Mesenchymal stem cell (in vitro differentiated cells and primary cell): ENCODE data around the gene DDA1.

ENCODE experiments used
- DNase-seq: peaks from one replicate; pipeline ENCODE4 v3.0.0-alpha.2; 2013
- H2AFZ ChIP-seq: one replicate; pipeline ENCODE4 v1.6.1; 2013; ENCODE audit warnings: low read depth, mild to moderate bottlenecking, control low read depth, inconsistent platforms, low read length, moderate library complexity
- H2AK5ac ChIP-seq: 2 replicates; pipeline ENCODE4 v1.6.1; 2013; ENCODE audit warnings: low read length, moderate library complexity, mild to moderate bottlenecking, inconsistent platforms; ENCODE audit not compliant: severe bottlenecking
- H2BK120ac ChIP-seq: one replicate; pipeline ENCODE4 v1.6.1; 2013; ENCODE audit warnings: low read depth, mild to moderate bottlenecking, inconsistent platforms, low read length, moderate library complexity
- H2BK12ac ChIP-seq, 2 experiments: one replicate each; pipeline ENCODE4 v1.6.1; 2013; ENCODE audit warnings: inconsistent platforms in 2 of 2, low read length in 2 of 2, mild to moderate bottlenecking in 2 of 2, moderate library complexity in 2 of 2, control low read depth in 1 of 2
- H2BK15ac ChIP-seq: one replicate; pipeline ENCODE4 v1.6.1; 2013; ENCODE audit warnings: mild to moderate bottlenecking, low read depth, inconsistent platforms; ENCODE audit not compliant: poor library complexity, severe bottlenecking
- H2BK5ac ChIP-seq: 2 replicates; pipeline ENCODE4 v1.6.1; 2013; ENCODE audit warnings: low read depth, mild to moderate bottlenecking, low read length, control low read depth, inconsistent platforms; ENCODE audit not compliant: poor library complexity, severe bottlenecking
- H3K14ac ChIP-seq, 2 experiments: one replicate each; pipeline ENCODE4 v1.6.1; 2013; ENCODE audit warnings: inconsistent platforms in 2 of 2, low read length in 2 of 2, control low read depth in 1 of 2, mild to moderate bottlenecking in 1 of 2, moderate library complexity in 1 of 2
- H3K18ac ChIP-seq, 2 experiments: one replicate each; pipeline ENCODE4 v1.6.1; 2013; ENCODE audit warnings: inconsistent platforms in 2 of 2, low read length in 2 of 2, control low read depth in 1 of 2, low read depth in 1 of 2, mild to moderate bottlenecking in 1 of 2
- H3K23ac ChIP-seq, 2 experiments: one replicate each; pipeline ENCODE4 v1.6.1; 2013; ENCODE audit warnings: inconsistent platforms in 2 of 2, low read length in 2 of 2, mild to moderate bottlenecking in 2 of 2, moderate library complexity in 2 of 2, control low read depth in 1 of 2
- H3K27ac ChIP-seq: 2 replicates; pipeline ENCODE4 v1.5.1; 2013; ENCODE audit warnings: mild to moderate bottlenecking, moderate library complexity, low read length, control low read depth, inconsistent platforms; ENCODE audit not compliant: poor library complexity, severe bottlenecking
- H3K27me3 ChIP-seq, 2 experiments: 2 replicates each; pipeline versions ENCODE4 v1.6.1 to v1.7.0; 2013; ENCODE audit warnings: low read length in 2 of 2, mild to moderate bottlenecking in 2 of 2, moderate library complexity in 2 of 2, control low read depth in 1 of 2, inconsistent platforms in 1 of 2; ENCODE audit not compliant: control insufficient read depth in 1 of 2, insufficient read depth in 1 of 2
- H3K36me3 ChIP-seq, 2 experiments: 2 replicates each; pipeline versions ENCODE4 v1.6.1 to v1.7.0; 2013; ENCODE audit warnings: low read length in 2 of 2, control low read depth in 1 of 2, inconsistent platforms in 1 of 2, low read depth in 1 of 2, mild to moderate bottlenecking in 1 of 2; ENCODE audit not compliant: insufficient read depth in 2 of 2, control insufficient read depth in 1 of 2
- H3K4ac ChIP-seq, 2 experiments: one replicate each; pipeline ENCODE4 v1.6.1; 2013; ENCODE audit warnings: inconsistent platforms in 2 of 2, low read length in 2 of 2, mild to moderate bottlenecking in 2 of 2, moderate library complexity in 2 of 2, control low read depth in 1 of 2, low read depth in 1 of 2
- H3K4me1 ChIP-seq: 2 replicates; pipeline ENCODE4 v1.6.1; 2013; ENCODE audit warnings: low read depth, low read length, control low read depth; ENCODE audit not compliant: control insufficient read depth, insufficient read depth
- H3K4me2 ChIP-seq: 2 replicates; pipeline ENCODE4 v1.6.1; 2013; ENCODE audit warnings: low read length, mild to moderate bottlenecking, inconsistent platforms; ENCODE audit not compliant: poor library complexity, severe bottlenecking
- H3K4me3 ChIP-seq, 2 experiments: 2 replicates each; pipeline versions ENCODE4 v1.5.1 to v1.7.0; 2013; ENCODE audit warnings: low read length in 2 of 2, mild to moderate bottlenecking in 2 of 2, control low read depth in 1 of 2, low read depth in 1 of 2; ENCODE audit not compliant: insufficient read depth in 1 of 2
- H3K79me1 ChIP-seq: replicated peaks from 2 replicates; pipeline ENCODE4 v1.6.1; 2013; ENCODE audit warnings: mild to moderate bottlenecking, control low read depth, low read length, inconsistent platforms; ENCODE audit not compliant: poor library complexity, severe bottlenecking
- H3K9ac ChIP-seq: 2 replicates; pipeline ENCODE4 v1.7.0; 2013; ENCODE audit warnings: mild to moderate bottlenecking, low read length, moderate library complexity
- H3K9me3 ChIP-seq: 2 replicates; pipeline ENCODE4 v1.7.0; 2013; ENCODE audit warnings: mild to moderate bottlenecking, low read length; ENCODE audit not compliant: control insufficient read depth
- H4K8ac ChIP-seq: one replicate; pipeline ENCODE4 v1.6.1; 2013; ENCODE audit warnings: inconsistent platforms, mild to moderate bottlenecking, low read length, moderate library complexity
- H4K91ac ChIP-seq: one replicate; pipeline ENCODE4 v1.6.1; 2013; ENCODE audit warnings: mild to moderate bottlenecking, low read length, inconsistent platforms
- WGBS: methylation state at CpG from one replicate; pipeline ENCODE4 v1.1.7; 2013; ENCODE audit warnings: mixed read lengths; 5-methylcytosine and 5-hydroxymethylcytosine counted together

Gene DDA1

DNA sequence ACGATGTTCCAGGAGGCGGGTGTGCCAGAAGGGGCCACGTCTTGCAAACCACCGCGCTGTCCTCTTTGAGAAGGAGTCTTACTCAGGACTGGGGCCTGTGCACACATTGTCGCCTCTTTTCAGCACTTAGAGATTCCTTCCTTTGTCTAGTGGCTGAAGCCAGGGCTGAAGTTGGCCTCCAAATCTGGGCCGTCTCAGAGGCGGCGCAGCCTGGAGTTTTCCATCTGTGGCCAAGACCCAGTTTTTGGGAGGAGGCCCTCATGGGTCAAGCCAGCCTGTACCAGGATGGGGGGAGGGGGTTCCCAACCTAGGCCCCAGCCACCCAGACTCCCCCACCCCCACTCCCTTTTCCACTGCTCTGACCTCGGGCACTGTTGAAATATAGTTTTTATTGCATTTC, 13.5 kb downstream of the DDA1 start:
- Histone ChIP-seq H3K36me3 (peaks cover 36 to 70% of the 10 kb centered on the region in 2 experiments), H3K18ac (no peak overlapping the region)
- WGBS = 93% methylated on average over 6 of the region's 10 CpGs

DNA sequence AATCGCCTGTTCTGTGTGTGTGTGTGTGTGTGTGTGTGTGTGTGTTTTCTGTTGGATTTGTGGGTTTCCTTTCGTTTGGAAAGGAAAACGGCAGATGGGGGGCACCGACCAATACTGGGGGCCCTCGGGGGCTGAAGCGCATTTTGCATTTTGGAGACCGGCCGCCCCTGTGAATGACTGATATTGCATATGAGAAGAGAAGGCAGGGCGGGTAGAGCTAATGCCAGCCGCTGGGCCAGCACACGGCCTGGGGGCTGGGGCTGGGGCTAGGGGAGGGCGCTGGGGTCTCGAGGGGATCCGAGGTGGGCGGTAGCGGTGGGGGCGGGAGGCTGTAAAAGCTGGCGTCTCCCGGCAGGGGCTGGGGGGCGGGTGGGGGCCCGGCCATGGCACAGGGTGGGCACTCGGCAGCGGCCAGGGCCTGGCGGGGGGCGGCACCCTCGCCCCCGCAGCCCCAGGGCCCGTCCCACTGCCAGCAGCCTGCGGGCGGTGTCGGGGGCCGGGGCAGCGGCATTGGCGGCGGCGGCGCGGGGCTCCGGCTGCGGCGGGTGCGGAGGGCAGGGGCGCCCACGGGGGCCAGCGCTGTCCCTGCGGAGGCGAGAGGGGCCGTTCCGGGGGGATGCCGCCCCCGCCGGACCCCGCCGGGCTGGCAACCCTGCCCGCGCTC, 14.1 kb downstream of the DDA1 start:
- Histone ChIP-seq H3K14ac (no peak overlapping the region), H2BK15ac (no peak overlapping the region), H3K79me1 (peaks cover 25% of the 10 kb centered on the region), H4K91ac (no peak overlapping the region), H3K9ac (no peak overlapping the region), H3K4me2 (no peak overlapping the region), H3K4ac (no peak overlapping the region), H2AK5ac (no peak overlapping the region), H3K9me3 (no peaks in the 10 kb centered on the region), H3K27ac (no peak overlapping the region), H3K4me3 (no peak overlapping the region), H2BK12ac (no peak overlapping the region), H3K23ac (no peak overlapping the region), H4K8ac (no peak overlapping the region), H3K27me3 (no peaks in the 10 kb centered on the region), H3K4me1 (peaks cover 26% of the 10 kb centered on the region), H2BK120ac (no peak overlapping the region), H3K18ac (no peak overlapping the region), H3K36me3 (peaks cover 36 to 66% of the 10 kb centered on the region in 2 experiments), H2BK5ac (no peak overlapping the region), H2AFZ (no peak overlapping the region)
- 97% methylated on average over 46 of the region's 56 CpGs for WGBS
- no peak for DNase-seq

More for the DNA sequence above, 13.5 kb downstream of the DDA1 start:
- no peak overlapping the region for H2BK15ac ChIP-seq
- H3K9me3 ChIP-seq = no peaks in the 10 kb centered on the region
- H3K79me1 ChIP-seq = peaks cover 26% of the 10 kb centered on the region
- H3K14ac ChIP-seq = no peak overlapping the region
- no peak overlapping the region for H2AK5ac ChIP-seq
- H4K8ac ChIP-seq = no peak overlapping the region
- H3K4ac ChIP-seq = no peak overlapping the region
- no peak overlapping the region for H3K4me3 ChIP-seq
- H3K23ac ChIP-seq = no peak overlapping the region
- H2BK5ac ChIP-seq = no peak overlapping the region
- no peak overlapping the region for H2BK12ac ChIP-seq
- H2AFZ ChIP-seq = no peak overlapping the region
- H3K4me1 ChIP-seq = peaks cover 21% of the 10 kb centered on the region
- no peak overlapping the region for H4K91ac ChIP-seq
- no peak overlapping the region for H3K4me2 ChIP-seq
- DNase-seq = no peak
- H3K9ac ChIP-seq = peak overlapping the region; percentile 17
- H2BK120ac ChIP-seq = no peak overlapping the region
- no peak overlapping the region for H3K27ac ChIP-seq
- no peaks in the 10 kb centered on the region for H3K27me3 ChIP-seq

DNA sequence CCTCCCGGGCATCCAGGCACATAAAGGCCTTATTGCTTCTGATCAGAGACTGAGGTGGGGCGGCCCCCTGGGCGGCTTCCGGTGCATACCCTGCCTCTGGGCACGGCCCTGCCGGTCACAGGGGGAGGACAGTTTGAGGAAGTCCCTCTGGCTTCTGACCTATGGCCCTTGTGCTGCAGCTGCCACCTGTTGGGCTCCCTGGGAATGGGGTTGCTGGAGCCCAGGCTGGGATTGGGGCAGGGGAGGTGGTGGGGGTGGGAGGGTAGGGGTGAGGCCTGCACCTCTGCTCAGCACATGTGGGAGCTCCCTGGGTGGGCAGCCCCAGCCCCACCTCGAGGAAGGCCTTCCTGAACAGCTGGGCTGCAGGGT, 14.6 kb downstream of the DDA1 start:
- Histone ChIP-seq H3K27me3 (no peaks in the 10 kb centered on the region), H3K4me1 (peaks cover 30% of the 10 kb centered on the region), H3K14ac (no peak overlapping the region), H3K9me3 (no peaks in the 10 kb centered on the region), H3K4me3 (no peak overlapping the region), H3K4me2 (no peak overlapping the region), H4K91ac (no peak overlapping the region), H2BK12ac (no peak overlapping the region), H2BK5ac (no peak overlapping the region), H2BK15ac (no peak overlapping the region), H3K4ac (no peak overlapping the region), H3K79me1 (peaks cover 22% of the 10 kb centered on the region), H3K36me3 (peaks cover 34 to 62% of the 10 kb centered on the region in 2 experiments), H3K9ac (no peak overlapping the region), H2BK120ac (no peak overlapping the region), H2AK5ac (no peak overlapping the region), H3K18ac (no peak overlapping the region), H4K8ac (no peak overlapping the region), H3K23ac (no peak overlapping the region), H2AFZ (no peak overlapping the region), H3K27ac (no peak overlapping the region)
- no peak for DNase-seq
- WGBS = 84% methylated on average over 7 of the region's 7 CpGs

DNA sequence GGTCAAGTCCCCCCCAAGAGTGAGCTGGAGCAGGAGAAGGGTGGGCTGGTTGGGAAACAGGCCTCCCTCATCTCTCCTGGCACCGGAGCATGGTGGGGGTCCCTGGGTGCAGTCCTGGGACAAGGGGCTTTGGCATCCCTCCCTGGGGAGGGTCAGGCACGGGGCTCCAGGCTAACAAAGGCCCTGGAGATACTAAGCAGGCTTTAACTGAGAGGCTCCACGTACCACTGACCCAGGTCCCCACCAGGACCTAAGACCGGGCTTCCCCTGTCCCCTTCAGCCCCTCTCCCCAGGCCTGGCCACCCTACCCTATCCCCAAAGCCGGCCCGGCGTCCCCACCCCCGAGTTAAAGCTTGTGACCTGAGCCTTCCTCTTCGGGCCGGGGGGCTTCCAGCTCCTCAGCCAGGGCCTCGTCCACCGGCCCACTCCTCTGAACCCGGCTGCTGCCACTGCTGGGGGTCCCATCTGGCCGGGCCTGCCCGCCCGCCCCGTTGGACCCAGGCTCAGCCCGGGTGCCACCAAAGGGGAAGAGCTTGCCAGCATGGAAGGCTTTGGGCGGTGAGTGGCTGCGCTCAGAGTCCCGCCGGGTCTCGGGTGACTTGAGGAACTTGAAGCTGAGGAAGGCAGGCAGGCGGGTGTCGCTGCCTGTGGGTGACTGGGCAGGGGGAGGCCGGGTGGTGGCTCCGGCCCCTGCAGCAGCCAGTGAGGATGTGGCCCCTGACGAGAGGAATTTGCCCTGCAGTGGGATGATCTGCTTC, 15.2 kb downstream of the DDA1 start:
- H4K8ac ChIP-seq = no peak overlapping the region
- 97% methylated on average over 28 of the region's 28 CpGs for WGBS

More for the DNA sequence above, 15.2 kb downstream of the DDA1 start:
- H3K4me3 ChIP-seq = no peak overlapping the region
- no peak overlapping the region for H2BK120ac ChIP-seq
- H3K79me1 ChIP-seq = peaks cover 20% of the 10 kb centered on the region
- no peak overlapping the region for H2BK15ac ChIP-seq
- no peak for DNase-seq
- H3K23ac ChIP-seq = no peak overlapping the region
- H3K9ac ChIP-seq = no peak overlapping the region
- H2BK12ac ChIP-seq = no peak overlapping the region
- no peaks in the 10 kb centered on the region for H3K27me3 ChIP-seq
- H3K4ac ChIP-seq = no peak overlapping the region
- H3K18ac ChIP-seq = no peak overlapping the region
- peaks cover 31 to 62% of the 10 kb centered on the region in 2 experiments for H3K36me3 ChIP-seq
- H3K27ac ChIP-seq = no peak overlapping the region
- H3K4me2 ChIP-seq = no peak overlapping the region
- H4K91ac ChIP-seq = no peak overlapping the region
- no peak overlapping the region for H2BK5ac ChIP-seq
- H3K9me3 ChIP-seq = no peaks in the 10 kb centered on the region
- no peak overlapping the region for H2AFZ ChIP-seq
- no peak overlapping the region for H3K14ac ChIP-seq
- no peak overlapping the region for H2AK5ac ChIP-seq
- H3K4me1 ChIP-seq = peaks cover 35% of the 10 kb centered on the region
